Effector memory CD8-positive, alpha-beta T cell (primary cell): Measurements from ENCODE around the gene MRPL54.

ENCODE experiments used
- ATAC-seq: fragments of 150-1000 bp; cut with Tn5 transposase; replicated peaks from 2 replicates; pipeline ENCODE4 v1.10.0; 2021; ENCODE audit warnings: mild to moderate bottlenecking, moderate library complexity
- DNase-seq, 3 experiments: peaks; one replicate each; pipeline ENCODE4 v3.0.0; 2021
- H3K27ac Mint-ChIP-seq, 2 donors: one replicate each; pipeline ENCODE4 v1.8.0; 2022; ENCODE audit warnings: mild to moderate bottlenecking in 2 of 2, mixed read lengths in 2 of 2, moderate library complexity in 2 of 2
- H3K27me3 Mint-ChIP-seq, 2 donors: one replicate each; pipeline ENCODE4 v1.8.0; 2022; ENCODE audit warnings: mixed read lengths in 2 of 2
- H3K36me3 Mint-ChIP-seq: one replicate; pipeline ENCODE4 v1.8.0; 2022; ENCODE audit warnings: mild to moderate bottlenecking, moderate library complexity, mixed read lengths; ENCODE audit not compliant: insufficient read depth
- H3K4me1 Mint-ChIP-seq, 2 donors: one replicate each; pipeline ENCODE4 v1.8.0; 2022; ENCODE audit warnings: low read depth in 2 of 2, mixed read lengths in 2 of 2
- H3K4me3 Mint-ChIP-seq, 2 donors: one replicate each; pipeline ENCODE4 v1.8.0; 2022; ENCODE audit warnings: mild to moderate bottlenecking in 2 of 2, mixed read lengths in 2 of 2, moderate library complexity in 2 of 2
- H3K9me3 Mint-ChIP-seq, 2 donors: one replicate each; pipeline ENCODE4 v1.8.0; 2022; ENCODE audit warnings: mixed read lengths in 2 of 2
- total RNA-seq, 9 experiments: gene quantifications; one replicate each; lab custom pipeline; 2026; lab: John Stamatoyannopoulos, UW

MRPL54 gene
- total RNA-seq, result 15.7 to 53.9 (median 27.6) reads per million in 9 experiments

DNA sequence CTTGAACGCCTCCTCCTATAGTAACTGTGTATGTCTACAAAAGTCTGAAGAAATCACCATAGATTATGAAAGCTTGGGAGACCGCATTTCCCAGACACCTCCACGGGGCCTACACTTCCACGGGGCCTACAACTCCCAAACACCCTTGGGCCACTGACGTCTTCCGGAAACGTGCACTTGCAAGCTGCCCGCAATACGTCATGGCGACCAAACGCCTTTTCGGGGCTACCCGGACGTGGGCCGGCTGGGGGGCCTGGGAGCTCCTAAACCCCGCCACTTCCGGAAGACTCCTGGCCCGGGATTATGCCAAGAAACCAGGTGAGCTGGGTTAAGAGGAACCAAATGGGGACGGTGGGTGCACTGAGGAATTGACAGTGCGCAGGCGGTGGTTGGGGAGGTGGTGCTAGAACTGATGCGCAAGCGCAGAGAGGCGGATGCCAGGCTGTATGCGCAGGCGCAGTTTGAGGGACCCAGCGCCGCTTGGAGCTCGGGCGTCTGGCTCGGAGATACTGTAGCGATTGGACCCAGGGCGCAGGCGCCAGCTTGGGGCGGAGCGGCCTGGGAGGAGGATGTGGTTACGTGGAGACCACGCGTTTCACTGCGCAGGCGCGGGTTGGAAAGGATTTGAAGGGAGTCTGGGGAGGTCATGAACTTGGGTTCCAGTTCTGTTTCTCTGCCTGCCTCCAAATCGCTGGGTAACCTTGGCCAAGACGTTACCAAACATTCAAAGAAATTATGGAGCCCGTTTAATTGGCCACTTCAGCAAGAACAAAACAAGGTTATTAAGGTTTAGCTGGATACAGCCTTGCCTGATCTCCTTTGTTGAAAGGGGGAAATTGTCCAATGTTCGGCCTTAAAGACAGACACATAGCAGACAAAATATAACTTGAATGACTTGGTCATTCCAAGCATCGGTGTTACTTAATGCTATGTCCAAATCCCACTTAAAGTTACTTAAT, at the start of gene MRPL54:
MRPL54 (plus strand) TSS at position 182 of the 959 bp plus-strand sequence; CDS start at position 201, 19 bp downstream.
- peak within 1 kb of the TSS; percentile 100 for H3K27ac Mint-ChIP-seq

DNA sequence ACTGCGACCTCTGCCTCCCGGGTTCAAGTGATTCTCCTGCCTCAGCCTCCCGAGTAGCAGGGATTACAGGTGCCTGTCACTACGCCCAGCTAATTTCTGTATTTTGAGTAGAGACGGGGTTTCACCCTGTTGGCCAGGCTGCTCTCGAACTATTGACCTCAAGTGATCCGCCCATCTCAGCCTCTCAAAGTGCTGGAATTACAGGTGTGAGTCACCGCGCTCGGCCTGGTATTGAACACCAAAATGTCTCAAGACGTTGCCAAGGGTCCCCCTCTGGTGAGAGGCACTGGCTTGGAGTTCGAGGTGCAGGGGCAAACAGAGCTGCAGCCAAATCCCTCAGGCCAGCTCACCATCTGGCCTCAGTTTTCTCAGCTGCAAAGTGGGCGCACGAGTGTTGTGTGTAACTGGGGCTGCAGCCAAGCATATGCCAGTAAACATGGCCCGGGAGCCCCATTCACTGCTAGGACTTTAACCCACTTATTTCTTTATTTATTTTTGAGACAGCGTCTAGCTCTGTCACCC, 46.3 kb upstream of the MRPL54 start:
- Mint-ChIP-seq H3K36me3 (no peaks in the 10 kb centered on the region), H3K4me1 (peaks cover 5% of the 10 kb centered on the region in 2 donors), H3K9me3 (no peaks in the 10 kb centered on the region), H3K27me3 (peaks cover 0 to 10% of the 10 kb centered on the region in 2 donors), H3K27ac (no peak overlapping the region), H3K4me3 (no peak overlapping the region)
- DNase-seq, result no peak
- no peak for ATAC-seq

More for the DNA sequence above, at the start of gene MRPL54:
- peak within 1 kb of the TSS; percentile 98 to 99 for H3K4me3 Mint-ChIP-seq
- H3K27me3 Mint-ChIP-seq, result no peaks in the 10 kb centered on the region
- DNase-seq (peak; percentile 99), ATAC-seq (peak; percentile 83)
- H3K4me1 Mint-ChIP-seq, result peaks cover 30 to 32% of the 10 kb centered on the region in 2 donors
- peaks cover 0 to 3% of the 10 kb centered on the region in 2 donors for H3K9me3 Mint-ChIP-seq
- peaks cover 68% of the 10 kb centered on the region for H3K36me3 Mint-ChIP-seq

DNA sequence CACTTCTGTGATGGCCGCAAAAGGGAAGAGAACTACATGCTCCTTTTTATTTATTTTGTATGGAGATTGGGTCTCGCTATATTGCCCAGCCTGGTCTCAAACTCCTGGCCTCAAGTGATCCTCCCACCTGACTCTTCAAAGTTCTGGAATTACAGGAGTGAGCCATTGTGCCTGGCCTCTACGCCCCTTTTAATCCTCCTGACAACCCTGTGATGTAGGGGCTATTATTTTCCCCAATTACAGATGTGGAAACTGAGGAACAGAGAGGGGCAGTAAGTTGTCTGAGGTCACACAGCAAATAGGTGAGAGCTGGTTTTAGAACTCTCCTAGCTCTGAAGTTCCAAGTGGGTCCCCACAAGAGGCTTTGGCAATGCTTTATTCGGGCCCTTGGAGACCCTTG, 42.6 kb upstream of the MRPL54 start:
- Mint-ChIP-seq H3K4me1 (peaks cover 7 to 9% of the 10 kb centered on the region in 2 donors), H3K27me3 (peaks cover 0 to 13% of the 10 kb centered on the region in 2 donors), H3K36me3 (no peaks in the 10 kb centered on the region), H3K9me3 (no peaks in the 10 kb centered on the region), H3K27ac (no peak overlapping the region), H3K4me3 (peak overlapping the region in 1 of 2 donors; percentile 75)
- DNase-seq (no peak), ATAC-seq (no peak)

DNA sequence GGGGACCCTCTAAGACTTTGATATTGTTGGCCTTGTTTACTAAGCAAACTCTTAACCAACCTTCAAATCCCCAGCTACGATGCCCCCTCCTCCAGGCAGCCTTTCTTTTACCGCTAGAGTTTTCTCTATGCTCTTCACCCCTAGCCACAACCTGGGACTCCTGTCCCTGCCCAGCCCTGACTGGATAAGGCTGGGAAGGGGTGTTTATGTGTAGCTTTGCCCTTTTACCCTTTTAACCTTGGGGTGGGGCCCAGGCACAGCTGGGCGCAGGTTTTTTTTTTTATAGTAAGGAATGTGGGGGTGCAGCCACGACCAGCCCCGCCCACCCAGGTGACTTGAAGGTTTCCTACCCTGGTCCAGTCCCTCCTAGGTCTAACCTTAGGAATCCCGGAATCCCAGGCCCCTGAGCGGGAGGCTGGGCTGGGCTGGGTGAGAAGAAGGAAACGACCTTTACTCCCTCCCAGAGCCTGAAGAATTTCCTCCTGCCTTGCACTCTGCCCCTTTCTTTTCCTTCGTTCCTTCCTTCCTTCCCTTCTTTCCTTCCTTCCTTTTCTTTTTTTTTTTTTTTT, 42.0 kb upstream of the MRPL54 start:
- no peaks in the 10 kb centered on the region for H3K9me3 Mint-ChIP-seq
- DNase-seq (no peak), ATAC-seq (no peak)
- no peak overlapping the region for H3K27ac Mint-ChIP-seq
- peak overlapping the region; percentile 4 to 75 for H3K4me3 Mint-ChIP-seq
- H3K36me3 Mint-ChIP-seq, result no peaks in the 10 kb centered on the region
- H3K4me1 Mint-ChIP-seq, result peaks cover 7 to 9% of the 10 kb centered on the region in 2 donors
- H3K27me3 Mint-ChIP-seq, result peaks cover 0 to 13% of the 10 kb centered on the region in 2 donors

DNA sequence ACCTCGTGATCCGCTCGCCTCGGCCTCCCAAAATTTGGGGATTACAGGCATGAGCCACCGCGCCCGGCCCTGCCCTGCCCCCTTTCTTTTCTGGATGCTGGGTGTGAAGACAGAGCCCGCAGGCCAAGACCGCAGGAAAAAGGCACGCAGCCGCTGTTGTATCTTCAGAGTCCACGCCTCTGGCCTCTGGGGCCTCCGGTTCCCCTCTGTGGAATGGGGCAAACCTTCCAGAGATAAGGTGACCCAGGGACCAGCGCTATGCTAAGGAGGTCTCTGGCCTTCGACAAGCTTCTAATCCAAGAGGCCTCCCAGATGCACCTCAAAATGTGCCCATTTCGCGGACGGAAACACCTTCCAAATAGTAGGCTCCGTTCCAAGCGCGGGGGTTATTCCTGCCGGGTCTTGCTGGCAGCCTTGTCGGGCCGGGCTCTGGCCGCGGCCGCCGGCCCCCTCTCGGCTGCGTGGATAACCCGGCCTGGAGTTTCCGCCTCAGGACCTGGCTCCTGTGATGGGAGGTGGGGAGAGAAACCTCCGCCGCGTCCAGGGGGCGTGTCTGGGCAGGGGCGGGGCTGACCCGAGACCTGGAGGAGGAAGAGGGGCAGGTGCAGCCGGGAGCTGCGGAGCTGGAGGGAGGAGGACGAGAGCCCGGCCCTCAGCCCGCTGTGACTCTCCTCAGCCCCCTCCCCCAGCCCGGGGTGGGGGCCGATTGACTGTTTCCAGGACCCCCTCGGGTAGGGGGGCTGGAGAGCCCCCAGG, 41.2 kb upstream of the MRPL54 start:
- Mint-ChIP-seq H3K27ac (no peak overlapping the region), H3K36me3 (peaks cover 3% of the 10 kb centered on the region), H3K4me1 (peaks cover 7 to 9% of the 10 kb centered on the region in 2 donors), H3K4me3 (peak overlapping the region; percentile 73 to 75), H3K9me3 (no peaks in the 10 kb centered on the region), H3K27me3 (peaks cover 0 to 13% of the 10 kb centered on the region in 2 donors)
- ATAC-seq (peak; percentile 96), DNase-seq (peak; percentile 88 to 92 (median 90))

DNA sequence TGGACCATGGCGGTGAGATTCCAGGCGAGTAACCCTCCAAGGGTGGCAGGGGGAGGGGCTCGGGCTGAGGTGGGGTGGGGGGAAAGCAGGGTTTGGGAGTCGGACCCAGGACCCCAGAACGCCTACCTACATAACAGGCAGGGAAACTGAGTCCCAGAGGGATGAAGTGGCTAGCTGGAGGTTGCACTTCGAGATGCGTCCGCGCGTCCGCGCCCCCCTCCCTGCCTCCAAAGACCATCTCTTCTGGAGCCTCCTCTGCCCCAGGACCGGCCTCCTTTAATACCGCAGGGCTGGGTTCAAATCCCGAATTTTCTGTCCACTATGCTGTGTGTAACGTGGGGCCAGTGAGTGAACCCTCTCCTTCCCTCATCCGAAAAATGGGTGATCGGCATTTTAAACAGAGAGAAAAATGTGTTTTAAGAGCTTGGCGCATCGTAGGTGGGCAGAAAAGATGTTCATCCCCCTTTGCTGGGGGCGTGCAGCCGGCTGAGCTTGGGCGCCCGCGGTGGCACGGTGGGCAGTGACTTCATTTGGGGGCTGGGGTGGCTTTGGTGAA, 40.5 kb upstream of the MRPL54 start:
- no peak for ATAC-seq
- H3K36me3 Mint-ChIP-seq, result peaks cover 3% of the 10 kb centered on the region
- H3K4me3 Mint-ChIP-seq, result peak overlapping the region; percentile 73 to 75
- H3K4me1 Mint-ChIP-seq, result peaks cover 7 to 9% of the 10 kb centered on the region in 2 donors
- no peaks in the 10 kb centered on the region for H3K9me3 Mint-ChIP-seq
- no peak overlapping the region for H3K27ac Mint-ChIP-seq
- peaks cover 0 to 13% of the 10 kb centered on the region in 2 donors for H3K27me3 Mint-ChIP-seq
- no peak for DNase-seq

DNA sequence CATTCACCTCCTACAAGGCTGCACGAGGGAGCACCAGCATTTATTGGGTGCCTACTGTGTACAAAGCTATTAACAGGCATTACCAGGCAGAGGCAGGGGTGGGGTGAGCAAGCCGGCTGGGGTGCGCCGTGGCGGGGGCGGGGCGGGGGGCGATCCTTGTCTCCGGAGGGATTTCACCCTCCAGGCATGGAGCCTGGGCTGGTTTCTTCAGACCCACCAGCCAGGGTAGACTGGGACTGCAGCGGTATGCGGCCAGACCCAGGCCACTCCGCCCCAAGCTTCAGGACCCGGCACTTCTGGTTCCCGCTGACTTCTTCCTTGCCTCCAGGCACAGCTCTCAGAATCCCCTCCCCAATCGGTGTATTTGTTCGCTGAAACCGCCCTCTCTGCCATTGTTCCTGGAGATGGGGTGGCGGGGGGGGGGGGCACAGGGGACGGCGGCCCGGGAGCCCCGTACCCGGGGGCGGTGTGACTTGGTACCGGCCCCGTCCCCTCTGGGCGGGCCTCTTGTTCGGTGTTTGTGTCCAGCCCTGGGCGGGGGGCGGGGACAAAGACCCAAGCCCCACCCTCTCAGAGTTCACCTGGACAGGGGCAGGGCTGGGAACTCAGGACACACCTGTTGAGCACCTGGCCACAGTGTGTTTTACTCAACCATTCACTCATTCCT, 39.9 kb upstream of the MRPL54 start:
- Mint-ChIP-seq H3K9me3 (no peaks in the 10 kb centered on the region), H3K27ac (no peak overlapping the region), H3K36me3 (peaks cover 3% of the 10 kb centered on the region), H3K4me1 (peaks cover 7 to 9% of the 10 kb centered on the region in 2 donors), H3K4me3 (peak overlapping the region; percentile 73 to 75), H3K27me3 (peaks cover 0 to 13% of the 10 kb centered on the region in 2 donors)
- ATAC-seq, result no peak
- no peak for DNase-seq

DNA sequence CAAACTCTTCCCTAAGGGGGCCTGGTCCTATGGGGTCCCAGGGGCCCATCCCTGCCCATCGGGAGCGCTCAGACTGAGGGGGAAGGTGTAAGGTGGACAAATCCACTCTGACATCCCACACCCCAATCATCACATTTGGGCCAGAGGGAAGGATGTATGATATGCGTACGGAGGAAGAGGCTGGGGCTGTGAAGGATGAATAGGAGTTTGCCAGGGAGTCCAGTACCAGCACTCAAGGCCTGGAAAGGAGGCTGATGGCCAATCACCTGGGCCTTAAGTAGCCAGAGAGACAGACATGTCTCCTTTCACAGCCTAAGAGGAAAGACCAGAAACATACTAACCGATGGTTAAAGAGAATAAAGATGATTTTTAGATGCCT, 39.4 kb upstream of the MRPL54 start:
- ATAC-seq (no peak), DNase-seq (no peak)
- Mint-ChIP-seq H3K4me1 (peaks cover 7 to 9% of the 10 kb centered on the region in 2 donors), H3K36me3 (peaks cover 3% of the 10 kb centered on the region), H3K27ac (no peak overlapping the region), H3K27me3 (peaks cover 0 to 13% of the 10 kb centered on the region in 2 donors), H3K9me3 (no peaks in the 10 kb centered on the region), H3K4me3 (no peak overlapping the region)

DNA sequence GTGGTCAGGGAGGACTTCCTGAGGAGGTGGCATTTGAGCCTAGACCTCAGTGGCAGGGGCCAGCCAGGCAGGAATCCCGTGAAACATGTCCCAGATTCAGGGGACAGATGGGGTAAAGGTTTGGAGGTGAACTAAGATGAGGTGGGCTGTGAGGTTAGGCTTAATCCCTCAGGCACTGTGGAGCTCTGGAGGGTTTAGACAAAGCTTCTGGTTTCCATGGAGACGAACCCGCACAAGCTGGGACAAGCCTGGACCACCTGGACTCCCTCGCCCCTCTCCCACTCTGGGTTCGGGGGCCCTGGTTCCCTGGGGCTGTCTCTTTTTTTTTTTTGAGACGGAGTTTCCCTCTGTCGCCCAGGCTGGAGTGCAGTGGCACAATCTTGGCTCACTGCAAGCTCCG, 38.6 kb upstream of the MRPL54 start:
- ATAC-seq (no peak), DNase-seq (no peak)
- Mint-ChIP-seq H3K4me3 (no peak overlapping the region), H3K9me3 (no peaks in the 10 kb centered on the region), H3K4me1 (peaks cover 7 to 9% of the 10 kb centered on the region in 2 donors), H3K27ac (no peak overlapping the region), H3K36me3 (peaks cover 3% of the 10 kb centered on the region), H3K27me3 (peaks cover 0 to 13% of the 10 kb centered on the region in 2 donors)

DNA sequence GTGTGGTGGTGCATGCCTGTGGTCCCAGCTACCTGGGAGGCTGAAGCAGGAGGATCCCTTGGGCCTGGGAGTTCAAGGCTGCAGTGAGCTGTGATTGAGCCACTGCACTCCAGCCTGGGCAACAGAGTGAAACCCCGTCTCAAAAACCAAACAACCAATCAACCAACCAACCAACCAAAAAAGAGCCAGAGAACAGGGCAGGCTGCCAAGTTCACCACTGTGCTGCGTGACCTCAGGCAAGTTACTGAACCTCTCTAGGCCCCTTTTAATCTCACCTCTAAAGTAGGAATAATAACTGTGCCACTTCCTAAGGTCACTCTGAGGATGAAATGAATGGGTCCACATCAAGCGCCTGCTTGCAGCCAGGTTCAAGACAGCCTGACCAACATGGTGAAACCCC, 37.4 kb upstream of the MRPL54 start:
- Mint-ChIP-seq H3K36me3 (peaks cover 3% of the 10 kb centered on the region), H3K27ac (no peak overlapping the region), H3K4me1 (peaks cover 3 to 9% of the 10 kb centered on the region in 2 donors), H3K9me3 (no peaks in the 10 kb centered on the region), H3K4me3 (no peak overlapping the region), H3K27me3 (peaks cover 0 to 13% of the 10 kb centered on the region in 2 donors)
- no peak for ATAC-seq
- no peak for DNase-seq

DNA sequence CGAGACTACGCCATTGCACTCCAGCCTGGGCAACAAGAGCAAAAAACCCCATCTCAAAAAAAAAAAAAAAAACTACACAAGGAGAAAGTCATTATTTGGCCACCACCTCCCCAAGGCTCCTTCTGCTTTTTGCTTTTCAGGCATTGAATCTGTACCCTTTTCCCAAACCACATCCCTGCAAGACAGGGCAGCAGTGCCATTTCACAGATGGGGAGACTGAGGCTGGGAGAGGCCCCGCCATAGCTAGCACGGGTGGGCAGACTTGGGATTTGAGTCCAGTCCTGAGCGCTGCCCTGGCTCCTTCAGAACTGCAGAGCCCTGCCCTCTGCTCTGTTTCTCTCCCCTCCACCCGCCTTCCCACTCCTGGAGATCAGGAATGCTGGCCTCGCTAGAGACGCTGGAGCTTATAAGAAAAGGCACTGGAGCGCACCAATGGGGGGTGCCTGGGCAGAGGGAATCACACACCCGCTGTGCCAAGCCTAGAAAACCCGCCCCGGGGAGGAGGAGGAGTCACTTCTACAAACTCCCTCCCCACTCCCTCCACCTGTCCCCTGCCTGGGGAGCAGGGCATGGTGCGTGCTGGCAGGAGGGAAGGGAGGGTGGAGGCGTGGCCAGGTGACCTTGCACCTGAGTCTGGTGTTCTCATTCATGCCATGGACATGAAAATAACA, 36.7 kb upstream of the MRPL54 start:
- ATAC-seq (no peak), DNase-seq (no peak)
- peaks cover 3% of the 10 kb centered on the region for H3K36me3 Mint-ChIP-seq
- no peak overlapping the region for H3K4me3 Mint-ChIP-seq
- peaks cover 0 to 7% of the 10 kb centered on the region in 2 donors for H3K27me3 Mint-ChIP-seq
- H3K9me3 Mint-ChIP-seq, result no peaks in the 10 kb centered on the region
- H3K27ac Mint-ChIP-seq, result no peak overlapping the region
- H3K4me1 Mint-ChIP-seq, result peaks cover 3 to 8% of the 10 kb centered on the region in 2 donors

DNA sequence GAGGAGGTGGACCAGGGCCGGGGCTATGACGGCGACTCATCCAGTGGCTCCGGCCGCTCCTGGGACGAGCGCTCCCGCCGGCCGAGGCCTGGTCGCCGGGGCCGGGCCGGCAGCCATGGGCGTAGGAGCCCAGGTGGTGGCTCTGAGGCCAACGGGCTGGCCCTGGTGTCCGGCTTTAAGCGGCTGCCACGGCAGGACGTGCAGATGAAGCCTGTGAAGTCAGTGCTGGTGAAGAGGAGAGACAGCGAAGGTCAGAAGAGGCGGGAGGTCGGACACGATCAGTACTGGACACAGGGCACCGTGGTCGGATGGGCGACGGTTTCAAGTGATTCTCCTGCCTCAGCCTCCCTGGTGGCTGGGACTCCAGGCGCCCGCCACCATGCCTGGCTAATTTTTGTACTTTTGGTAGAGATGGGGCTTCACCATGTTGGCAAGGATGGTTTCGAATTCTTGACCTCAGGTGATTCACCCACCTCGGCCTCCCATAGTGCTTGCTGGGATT, 32.0 kb upstream of the MRPL54 start:
- ATAC-seq (no peak), DNase-seq (no peak)
- Mint-ChIP-seq H3K27me3 (no peaks in the 10 kb centered on the region), H3K27ac (no peak overlapping the region), H3K4me3 (no peak overlapping the region), H3K36me3 (peaks cover 11% of the 10 kb centered on the region), H3K9me3 (no peaks in the 10 kb centered on the region), H3K4me1 (no peaks in the 10 kb centered on the region)
